ENCODE results near the gene IARS1.

IARS1 gene

DNA sequence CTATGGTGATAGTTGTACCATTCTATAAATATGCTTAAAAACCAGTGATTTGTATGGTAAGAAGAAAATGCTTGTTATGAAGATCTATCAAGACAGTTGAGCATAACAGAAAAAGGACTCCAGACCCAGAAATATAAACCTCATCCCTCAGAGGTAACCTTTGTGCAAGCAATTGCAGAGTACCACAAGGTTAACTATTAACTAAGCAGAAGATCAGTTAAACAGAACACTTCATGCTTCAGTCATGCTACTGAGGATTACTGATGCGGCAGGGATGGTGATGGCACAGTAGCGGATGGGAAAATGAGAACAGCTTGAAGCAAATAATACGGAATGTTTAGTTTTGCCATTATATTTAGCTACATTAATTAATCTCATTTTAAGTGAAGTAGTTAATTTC is 45.5 kb downstream of the IARS1 start:
- no peaks in the 10 kb centered on the region for H4K20me1 ChIP-seq (ENCODE audit: control insufficient read depth, insufficient read depth, low read depth, low read length)
- H3K4me2 ChIP-seq (ENCODE audit: low read length), result no peak overlapping the region
- no peaks in the 10 kb centered on the region for H3K4me1 ChIP-seq (ENCODE audit: control insufficient read depth, low read length)
- 0 out of 2 replicates have a peak, but pooled peaks cover 3% of the 10 kb centered on the region for H3F3A ChIP-seq (ENCODE audit: control insufficient read depth, insufficient read depth)
- H3K4me3 ChIP-seq (ENCODE audit: low read length), result no peak overlapping the region
- H3K27me3 ChIP-seq (ENCODE audit: control insufficient read depth, low read length), result no peaks in the 10 kb centered on the region
- no peaks in the 10 kb centered on the region for H3K9me3 ChIP-seq (ENCODE audit: control insufficient read depth, insufficient read depth, low read length)
- no peak overlapping the region for H3K27ac ChIP-seq (ENCODE audit: low read depth, low read length)
- H3K36me3 ChIP-seq (ENCODE audit: control insufficient read depth, low read length), result peaks cover 96% of the 10 kb centered on the region
- no peak for TF ChIP-seq EZH2phosphoT487 (IDR thresholded peaks at IDR 0.05; ENCODE audit: borderline replicate concordance, low read length)
- TF ChIP-seq, protein P1, sequence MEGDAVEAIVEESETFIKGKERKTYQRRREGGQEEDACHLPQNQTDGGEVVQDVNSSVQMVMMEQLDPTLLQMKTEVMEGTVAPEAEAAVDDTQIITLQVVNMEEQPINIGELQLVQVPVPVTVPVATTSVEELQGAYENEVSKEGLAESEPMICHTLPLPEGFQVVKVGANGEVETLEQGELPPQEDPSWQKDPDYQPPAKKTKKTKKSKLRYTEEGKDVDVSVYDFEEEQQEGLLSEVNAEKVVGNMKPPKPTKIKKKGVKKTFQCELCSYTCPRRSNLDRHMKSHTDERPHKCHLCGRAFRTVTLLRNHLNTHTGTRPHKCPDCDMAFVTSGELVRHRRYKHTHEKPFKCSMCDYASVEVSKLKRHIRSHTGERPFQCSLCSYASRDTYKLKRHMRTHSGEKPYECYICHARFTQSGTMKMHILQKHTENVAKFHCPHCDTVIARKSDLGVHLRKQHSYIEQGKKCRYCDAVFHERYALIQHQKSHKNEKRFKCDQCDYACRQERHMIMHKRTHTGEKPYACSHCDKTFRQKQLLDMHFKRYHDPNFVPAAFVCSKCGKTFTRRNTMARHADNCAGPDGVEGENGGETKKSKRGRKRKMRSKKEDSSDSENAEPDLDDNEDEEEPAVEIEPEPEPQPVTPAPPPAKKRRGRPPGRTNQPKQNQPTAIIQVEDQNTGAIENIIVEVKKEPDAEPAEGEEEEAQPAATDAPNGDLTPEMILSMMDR (IDR thresholded peaks at IDR 0.05; ENCODE audit: low read depth, low read length, poor library complexity, severe bottlenecking), result no peak
- no peaks in the 10 kb centered on the region; the same call in 1 of the 2 replicates for H3K79me2 ChIP-seq (ENCODE audit: control insufficient read depth, low read length)
- no peaks in the 10 kb centered on the region for H3K9me2 ChIP-seq (replicated peaks; ENCODE audit: control insufficient read depth, low read length)

DNA sequence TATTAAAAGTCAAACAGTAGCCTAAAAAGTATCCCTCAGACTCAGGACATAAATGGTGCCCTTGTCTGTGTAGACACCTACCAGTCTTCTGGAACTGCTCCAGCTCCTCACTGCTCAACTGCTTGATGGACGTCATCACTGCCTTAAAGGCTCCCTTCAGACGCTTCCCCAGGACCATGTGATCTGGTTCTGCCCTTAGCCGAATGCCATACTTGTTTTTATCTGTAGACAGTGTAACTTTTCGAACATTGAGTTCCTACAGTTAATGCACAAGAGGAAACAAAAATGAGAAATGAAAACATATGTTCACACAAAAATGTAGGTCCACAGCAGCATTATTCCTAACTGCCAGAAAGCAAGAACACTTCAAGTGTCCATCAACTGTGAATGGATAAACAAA is 46.2 kb downstream of the IARS1 start:
- Histone ChIP-seq H3K27me3 (ENCODE audit: control insufficient read depth, low read length) (no peaks in the 10 kb centered on the region), H3F3A (ENCODE audit: control insufficient read depth, insufficient read depth) (0 out of 2 replicates have a peak, but pooled peaks cover 3% of the 10 kb centered on the region), H3K36me3 (ENCODE audit: control insufficient read depth, low read length) (peaks cover 97% of the 10 kb centered on the region), H3K79me2 (ENCODE audit: control insufficient read depth, low read length) (no peaks in the 10 kb centered on the region; the same call in 1 of the 2 replicates), H3K4me2 (ENCODE audit: low read length) (no peak overlapping the region), H3K4me1 (ENCODE audit: control insufficient read depth, low read length) (no peaks in the 10 kb centered on the region), H3K9me3 (ENCODE audit: control insufficient read depth, insufficient read depth, low read length) (no peaks in the 10 kb centered on the region), H3K9me2 (replicated peaks; ENCODE audit: control insufficient read depth, low read length) (no peaks in the 10 kb centered on the region), H4K20me1 (ENCODE audit: control insufficient read depth, insufficient read depth, low read depth, low read length) (no peaks in the 10 kb centered on the region), H3K27ac (ENCODE audit: low read depth, low read length) (no peak overlapping the region), H3K4me3 (ENCODE audit: low read length) (no peak overlapping the region)
- TF ChIP-seq, protein P1 (IDR thresholded peaks at IDR 0.05; ENCODE audit: low read depth, low read length, poor library complexity, severe bottlenecking), result no peak
- TF ChIP-seq EZH2phosphoT487 (IDR thresholded peaks at IDR 0.05; ENCODE audit: borderline replicate concordance, low read length), result no peak

DNA sequence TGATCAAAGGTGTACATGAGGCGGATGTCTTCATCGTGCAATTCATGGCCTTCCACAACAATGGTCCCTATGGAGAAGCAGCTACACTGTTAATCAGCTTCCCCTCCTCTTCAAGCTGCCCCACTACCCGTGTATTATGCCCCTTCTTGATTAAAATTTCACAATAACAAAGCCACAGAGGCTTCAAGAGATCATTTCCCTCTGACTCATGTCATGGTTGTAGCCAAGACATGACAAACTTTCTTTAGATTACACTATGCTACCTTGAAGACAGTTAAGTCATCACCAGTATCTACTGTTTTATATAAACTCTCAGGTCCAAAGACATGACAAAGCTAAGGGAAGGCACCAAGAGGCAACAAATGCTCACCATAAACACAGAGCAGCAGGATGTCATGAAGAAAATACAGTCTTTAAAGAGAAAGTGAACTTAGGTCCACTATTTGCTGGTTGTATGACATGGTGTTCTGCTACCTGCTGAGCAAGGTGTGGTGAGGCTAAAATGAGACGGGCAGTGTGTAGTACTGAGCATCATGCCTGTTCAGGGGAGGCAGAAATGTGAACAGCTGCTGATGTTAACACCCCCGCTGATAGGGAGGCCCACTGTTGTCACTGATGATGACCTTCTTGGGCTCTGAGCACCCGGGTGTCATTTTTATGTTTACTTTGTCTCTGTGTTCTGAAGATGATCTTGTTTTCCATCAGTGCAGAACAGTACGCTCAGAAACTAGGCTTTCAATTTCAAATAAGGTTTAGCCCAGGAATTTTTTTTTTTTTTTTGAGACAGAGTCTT is 48.3 kb downstream of the IARS1 start:
- Histone ChIP-seq H3F3A (ENCODE audit: control insufficient read depth, insufficient read depth) (no peaks in the 10 kb centered on the region), H3K4me2 (ENCODE audit: low read length) (no peak overlapping the region), H3K79me2 (ENCODE audit: control insufficient read depth, low read length) (no peaks in the 10 kb centered on the region; the same call in 1 of the 2 replicates), H3K4me1 (ENCODE audit: control insufficient read depth, low read length) (no peaks in the 10 kb centered on the region), H3K27me3 (ENCODE audit: control insufficient read depth, low read length) (no peaks in the 10 kb centered on the region), H3K9me3 (ENCODE audit: control insufficient read depth, insufficient read depth, low read length) (no peaks in the 10 kb centered on the region), H3K9me2 (replicated peaks; ENCODE audit: control insufficient read depth, low read length) (no peaks in the 10 kb centered on the region), H3K36me3 (ENCODE audit: control insufficient read depth, low read length) (peaks cover 98% of the 10 kb centered on the region), H3K4me3 (ENCODE audit: low read length) (no peak overlapping the region), H3K27ac (ENCODE audit: low read depth, low read length) (no peak overlapping the region), H4K20me1 (ENCODE audit: control insufficient read depth, insufficient read depth, low read depth, low read length) (no peaks in the 10 kb centered on the region)
- no peak for TF ChIP-seq EZH2phosphoT487 (IDR thresholded peaks at IDR 0.05; ENCODE audit: borderline replicate concordance, low read length)
- TF ChIP-seq, protein P1 (IDR thresholded peaks at IDR 0.05; ENCODE audit: low read depth, low read length, poor library complexity, severe bottlenecking), result no peak

Measured in DOHH2 (cell line).